Endothelial cell of umbilical vein (primary cell): ENCODE data around the gene ATG5. TPM values are rescaled to one million over a fixed set of nuclear protein-coding genes. Genes with fewer than 3 reads are reported as not detected.

Source experiments
- BruUV-seq: library from RNA; stranded (reverse); fragments of 400-500 nt; replicated peaks from 2 replicates; lab custom pipeline; 2021; lab: Mats Ljungman, UMichigan
- CTCF ChIA-PET: fragments of 300-600, 350-600 bp; sonication (Branson Sonifier 250); formaldehyde crosslinking; loops from one replicate; lab custom pipeline; 2021; ENCODE audit warnings: antibody characterized with exemption, inconsistent platforms; lab: Charles Lee
- POLR2A ChIA-PET: fragments of 300-600, 350-600 bp; sonication (Branson Sonifier 250); formaldehyde crosslinking; loops from one replicate; lab custom pipeline; 2021; ENCODE audit warnings: antibody characterized with exemption, inconsistent platforms; lab: Charles Lee
- DNase-seq: peaks from one replicate; pipeline ENCODE4 v3.0.0-alpha.2; 2011; ENCODE audit warnings: low read depth, low spot score
- FAIRE-seq: peaks from 2 replicates; lab custom pipeline; 2011; peaks lifted over from hg19 to GRCh38; lab: Jason Lieb, UNC
- H2AFZ ChIP-seq: 2 replicates; pipeline ENCODE4 v1.6.0; 2012; ENCODE audit warnings: low read depth, low read length, control low read depth, inconsistent platforms
- H3K27ac ChIP-seq: 2 replicates; pipeline ENCODE4 v1.5.1; 2011; ENCODE audit warnings: low read depth, mild to moderate bottlenecking, control low read depth, low read length, moderate library complexity; ENCODE audit not compliant: insufficient read depth
- H3K27me3 ChIP-seq, 2 experiments: 2 replicates each; pipeline versions ENCODE4 v1.6.0 to v1.6.1; 2011; ENCODE audit warnings: low read length in 2 of 2, mixed read lengths in 1 of 2; ENCODE audit not compliant: control insufficient read depth in 2 of 2, insufficient read depth in 2 of 2
- H3K36me3 ChIP-seq, 2 experiments: 2 replicates in 1 of 2; 3 replicates in 1 of 2; pipeline ENCODE4 v1.5.1; 2011; ENCODE audit warnings: low read length in 2 of 2, mild to moderate bottlenecking in 1 of 2, moderate library complexity in 1 of 2; ENCODE audit not compliant: control insufficient read depth in 2 of 2, insufficient read depth in 2 of 2; ENCODE audit errors: extremely low read depth in 1 of 2
- H3K4me1 ChIP-seq: 3 replicates; pipeline ENCODE4 v1.5.1; 2011; ENCODE audit warnings: mild to moderate bottlenecking, low read length; ENCODE audit not compliant: control insufficient read depth, insufficient read depth; ENCODE audit errors: extremely low read depth
- H3K4me2 ChIP-seq: 2 replicates; pipeline ENCODE4 v1.6.1; 2011; ENCODE audit warnings: low read length, control low read depth, mixed read lengths; ENCODE audit not compliant: insufficient read depth
- H3K4me3 ChIP-seq, 3 experiments: fragments of 200-600 bp in 1 of 3; sonication (generic), shearing (Covaris generic) in 1 of 3; replicated peaks in 1 of 3; 2 replicates each; pipeline ENCODE4 v1.5.1; 2011 to 2016; ENCODE audit warnings: control low read depth in 3 of 3, low read length in 3 of 3, mild to moderate bottlenecking in 2 of 3, inconsistent platforms in 1 of 3, low read depth in 1 of 3, moderate library complexity in 1 of 3; ENCODE audit not compliant: insufficient read depth in 1 of 3
- H3K79me2 ChIP-seq: 2 replicates; pipeline ENCODE4 v1.6.0; 2012; ENCODE audit warnings: low read length, inconsistent platforms; ENCODE audit not compliant: control insufficient read depth, insufficient read depth
- H3K9ac ChIP-seq: replicated peaks from 2 replicates; pipeline ENCODE3; 2011; ENCODE audit warnings: low read length, control low read depth; ENCODE audit not compliant: insufficient read depth; ENCODE audit errors: extremely low read depth
- H3K9me1 ChIP-seq: replicated peaks from 3 replicates; pipeline ENCODE4 v1.6.0; 2011; ENCODE audit warnings: mild to moderate bottlenecking, low read length; ENCODE audit not compliant: control insufficient read depth, insufficient read depth; ENCODE audit errors: extremely low read depth
- H3K9me3 ChIP-seq: replicated peaks from 2 replicates; pipeline ENCODE4 v1.5.1; 2012; ENCODE audit warnings: low read length, inconsistent platforms; ENCODE audit not compliant: control insufficient read depth, insufficient read depth
- H4K20me1 ChIP-seq: replicated peaks from 2 replicates; pipeline ENCODE3; 2011; ENCODE audit warnings: mild to moderate bottlenecking, low read length; ENCODE audit not compliant: control insufficient read depth, insufficient read depth; ENCODE audit errors: extremely low read depth
- EZH2 ChIP-seq: IDR thresholded peaks from 2 replicates; pipeline ENCODE4 v1.6.1; 2012; ENCODE audit warnings: borderline replicate concordance, low read depth, mild to moderate bottlenecking, moderate library complexity, low read length, inconsistent platforms; ENCODE audit not compliant: severe bottlenecking
- FOS ChIP-seq: IDR thresholded peaks from 2 replicates; pipeline ENCODE4 v1.6.1; 2011; ENCODE audit warnings: mild to moderate bottlenecking, low read length, moderate library complexity, borderline replicate concordance; ENCODE audit not compliant: insufficient read depth
- GATA2 ChIP-seq: IDR thresholded peaks from 2 replicates; pipeline ENCODE4 v1.7.0; 2011; ENCODE audit warnings: low read depth, mild to moderate bottlenecking, moderate library complexity, mixed read lengths, low read length; ENCODE audit not compliant: insufficient read length, insufficient read depth
- JUN ChIP-seq: IDR thresholded peaks from 2 replicates; pipeline ENCODE4 v1.6.1; 2011; ENCODE audit warnings: borderline replicate concordance, low read depth; ENCODE audit not compliant: insufficient read length, insufficient read depth
- MYC ChIP-seq: IDR thresholded peaks from one replicate; pipeline ENCODE4 v1.6.1; 2011; ENCODE audit warnings: mild to moderate bottlenecking, low read depth, low read length
- POLR2A ChIP-seq: IDR thresholded peaks from 2 replicates; pipeline ENCODE4 v1.6.1; 2012; ENCODE audit warnings: low read depth, mild to moderate bottlenecking, control low read depth, low read length
- POLR2AphosphoS5 ChIP-seq: IDR thresholded peaks from 2 replicates; pipeline ENCODE4 v1.6.1; 2012; ENCODE audit warnings: low read depth, mild to moderate bottlenecking, control low read depth, low read length, moderate library complexity; ENCODE audit not compliant: insufficient read depth
- dilution Hi-C: fragments of 300-500 bp; cut with MboI; formaldehyde crosslinking; loops from one replicate; pipeline ENCODE4 v1.15.0; 2019; ENCODE audit warnings: low sequenced_read_pairs; ENCODE audit not compliant: extremely low pct_ligation_motif_present
- intact Hi-C: fragments of 100-400 bp; cut with micrococcal nuclease; formaldehyde crosslinking; loops from one replicate; pipeline ENCODE4 v1.10.0; 2022
- polyA plus RNA-seq, 4 experiments: library from polyadenylated mRNA; depleted of rRNA in 3 of 4; stranded (reverse) in 3 of 4; unstranded in 1 of 4; fragments of >200 nt; gene quantifications; 2 replicates each; pipeline versions ENCODE4 v1.2.1 to v1.2.3, GENCODE V29; 2011 to 2012; ENCODE audit warnings: missing spikeins in 1 of 4
- total RNA-seq: library from RNA; stranded (reverse); gene quantifications from 2 replicates; pipeline ENCODE4 v1.2.3, GENCODE V29; 2021
- TF ChIP-seq, protein P1 (sequence below): IDR thresholded peaks from 2 replicates; pipeline ENCODE4 v1.6.1; 2011; ENCODE audit not compliant: insufficient read depth, insufficient read length
- TF ChIP-seq, protein P2 (sequence below), 2 donors: IDR thresholded peaks; 1 replicate in 1 of 2; 2 replicates in 1 of 2; pipeline ENCODE4 v1.5.1; 2011; ENCODE audit warnings: low read length in 2 of 2, mild to moderate bottlenecking in 2 of 2, moderate library complexity in 2 of 2, control low read depth in 1 of 2, inconsistent platforms in 1 of 2, low read depth in 1 of 2; ENCODE audit not compliant: insufficient read depth in 1 of 2; ENCODE audit errors: extremely low read depth in 1 of 2

ATG5 gene
- total and polyA plus RNA-seq, 2 donors (not counting 3 experiments of a cell fraction or from before 2014, with no cell fraction given), result 14.1 to 32.8 TPM

DNA sequence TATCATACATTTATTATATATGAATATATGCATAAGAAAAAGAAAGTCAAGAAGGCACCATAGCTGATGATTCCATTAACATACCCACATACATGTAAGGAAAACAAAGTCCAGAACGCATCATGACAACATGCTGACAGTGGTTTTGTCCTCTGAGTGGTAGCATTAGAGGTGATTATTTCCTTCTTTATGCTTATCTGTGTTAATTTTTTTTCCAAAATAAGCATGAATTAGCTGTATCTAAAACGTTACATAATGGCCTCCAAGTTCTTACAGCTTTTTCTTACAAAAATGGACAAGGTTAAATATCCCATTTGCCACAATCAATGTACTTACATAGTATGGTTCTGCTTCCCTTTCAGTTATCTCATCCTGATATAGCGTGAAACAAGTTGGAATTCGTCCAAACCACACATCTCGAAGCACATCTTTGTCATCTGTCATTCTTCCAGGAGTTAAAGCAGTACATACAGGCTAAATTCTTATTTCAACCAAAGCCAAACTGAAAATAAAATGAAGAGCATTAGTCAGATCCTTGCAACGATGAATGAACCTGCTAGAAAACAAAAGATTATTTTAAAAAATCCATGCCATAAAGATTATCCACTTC lies 9.7 kb downstream of the ATG5 start:
- POLR2A ChIA-PET, result no interaction called here
- Histone ChIP-seq H3K79me2 (peaks cover 67% of the 10 kb centered on the region), H3K27ac (no peak overlapping the region), H3K4me3 (no peak overlapping the region), H3K27me3 (no peaks in the 10 kb centered on the region), H3K4me2 (no peak overlapping the region), H3K9me1 (no peaks in the 10 kb centered on the region), H3K9ac (no peak overlapping the region), H4K20me1 (no peaks in the 10 kb centered on the region), H3K4me1 (peaks cover 7% of the 10 kb centered on the region), H2AFZ (no peak overlapping the region), H3K36me3 (no peaks in the 10 kb centered on the region), H3K9me3 (no peaks in the 10 kb centered on the region)
- intact Hi-C loops, result no loop called here
- DNase-seq (peak; percentile 23), FAIRE-seq (no peak)
- CTCF ChIA-PET, result interaction anchor here (1.0 to 1.1 kb wide), 2 partner anchors 10 to 36 kb away, joined by 3 to 4 read pairs; partner anchors contain the start of gene ATG5
- no TSS peak for BruUV-seq
- TF ChIP-seq GATA2 (no peak), JUN (no peak), POLR2A (no peak), FOS (no peak), MYC (no peak), EZH2 (no peak), POLR2AphosphoS5 (no peak)
- TF ChIP-seq, protein P1, sequence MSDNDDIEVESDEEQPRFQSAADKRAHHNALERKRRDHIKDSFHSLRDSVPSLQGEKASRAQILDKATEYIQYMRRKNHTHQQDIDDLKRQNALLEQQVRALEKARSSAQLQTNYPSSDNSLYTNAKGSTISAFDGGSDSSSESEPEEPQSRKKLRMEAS, result no peak
- TF ChIP-seq, protein P2, sequence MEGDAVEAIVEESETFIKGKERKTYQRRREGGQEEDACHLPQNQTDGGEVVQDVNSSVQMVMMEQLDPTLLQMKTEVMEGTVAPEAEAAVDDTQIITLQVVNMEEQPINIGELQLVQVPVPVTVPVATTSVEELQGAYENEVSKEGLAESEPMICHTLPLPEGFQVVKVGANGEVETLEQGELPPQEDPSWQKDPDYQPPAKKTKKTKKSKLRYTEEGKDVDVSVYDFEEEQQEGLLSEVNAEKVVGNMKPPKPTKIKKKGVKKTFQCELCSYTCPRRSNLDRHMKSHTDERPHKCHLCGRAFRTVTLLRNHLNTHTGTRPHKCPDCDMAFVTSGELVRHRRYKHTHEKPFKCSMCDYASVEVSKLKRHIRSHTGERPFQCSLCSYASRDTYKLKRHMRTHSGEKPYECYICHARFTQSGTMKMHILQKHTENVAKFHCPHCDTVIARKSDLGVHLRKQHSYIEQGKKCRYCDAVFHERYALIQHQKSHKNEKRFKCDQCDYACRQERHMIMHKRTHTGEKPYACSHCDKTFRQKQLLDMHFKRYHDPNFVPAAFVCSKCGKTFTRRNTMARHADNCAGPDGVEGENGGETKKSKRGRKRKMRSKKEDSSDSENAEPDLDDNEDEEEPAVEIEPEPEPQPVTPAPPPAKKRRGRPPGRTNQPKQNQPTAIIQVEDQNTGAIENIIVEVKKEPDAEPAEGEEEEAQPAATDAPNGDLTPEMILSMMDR (IDR thresholded peaks at IDR 0.05; ENCODE audit: extremely low read depth in 1 of 2, insufficient read depth in 1 of 2, low read depth in 1 of 2, low read length in 2 of 2), result no peak
- dilution Hi-C loops, result no loop called here
